Forelimb muscle (tissue), 1 donor: ENCODE data around the gene PLXNA2. TPM values are rescaled to one million over a fixed set of nuclear protein-coding genes. Genes with fewer than 3 reads are reported as not detected.

Experiments
- DNase-seq: peaks from one replicate; pipeline ENCODE4 v3.0.0-alpha.2; 2013; ENCODE audit warnings: low read depth
- polyA plus RNA-seq: library from polyadenylated mRNA; unstranded; fragments of 120-200 nt; gene quantifications from one replicate; pipeline ENCODE4 v1.2.1, GENCODE V29; 2013; ENCODE audit not compliant: insufficient read length

The PLXNA2 gene
- polyA plus RNA-seq, 1 donor, result 36.3 TPM

GRCh38 chr1:208265122-208265469 lies 20.9 kb upstream of the PLXNA2 start:
- no peak for DNase-seq

- DNase-seq, result no peak
These were observed 20.4 kb upstream of the PLXNA2 start for GRCh38 chr1:208264469-208265121.

- DNase-seq, result no peak
These were observed 17.7 kb upstream of the PLXNA2 start for GRCh38 chr1:208261874-208262273.

GRCh38 chr1:208258277-208258676 lies 14.1 kb upstream of the PLXNA2 start:
- no peak for DNase-seq

- no peak for DNase-seq
These were observed 13.2 kb upstream of the PLXNA2 start for GRCh38 chr1:208257351-208257750.

- no peak for DNase-seq
These were observed 12.4 kb upstream of the PLXNA2 start for GRCh38 chr1:208256556-208256955.

GRCh38 chr1:208256091-208256490 lies 11.9 kb upstream of the PLXNA2 start:
- DNase-seq, result no peak

- no peak for DNase-seq
These were observed 10.7 kb upstream of the PLXNA2 start for GRCh38 chr1:208254862-208255261.

GRCh38 chr1:208254376-208254775 lies 10.2 kb upstream of the PLXNA2 start:
- DNase-seq, result no peak

GRCh38 chr1:208252836-208253576 lies 8.8 kb upstream of the PLXNA2 start:
- DNase-seq, result no peak

- DNase-seq, result no peak
These were observed 8.0 kb upstream of the PLXNA2 start for GRCh38 chr1:208251911-208252835.

- no peak for DNase-seq
These were observed 6.8 kb upstream of the PLXNA2 start for GRCh38 chr1:208251015-208251414.

- no peak for DNase-seq
These were observed 6.4 kb upstream of the PLXNA2 start for GRCh38 chr1:208250613-208251012.

GRCh38 chr1:208248991-208249696 lies 5.0 kb upstream of the PLXNA2 start:
- DNase-seq, result no peak

GRCh38 chr1:208248307-208248801 lies 4.2 kb upstream of the PLXNA2 start:
- DNase-seq, result no peak

- no peak for DNase-seq
These were observed 3.5 kb upstream of the PLXNA2 start for GRCh38 chr1:208247696-208248095.

GRCh38 chr1:208245185-208245705 lies 1.1 kb upstream of the PLXNA2 start:
- peak; percentile 87 for DNase-seq

GRCh38 chr1:208243527-208243966 lies 637 bp downstream of the PLXNA2 start:
- DNase-seq, result no peak

GRCh38 chr1:208242941-208243526 lies 1.1 kb downstream of the PLXNA2 start:
- no peak for DNase-seq

- no peak for DNase-seq
These were observed 2.0 kb downstream of the PLXNA2 start for GRCh38 chr1:208242146-208242545.

GRCh38 chr1:208241512-208241911 lies 2.7 kb downstream of the PLXNA2 start:
- no peak for DNase-seq
